ENCODE data around the gene ZC3H12A.

DNA sequence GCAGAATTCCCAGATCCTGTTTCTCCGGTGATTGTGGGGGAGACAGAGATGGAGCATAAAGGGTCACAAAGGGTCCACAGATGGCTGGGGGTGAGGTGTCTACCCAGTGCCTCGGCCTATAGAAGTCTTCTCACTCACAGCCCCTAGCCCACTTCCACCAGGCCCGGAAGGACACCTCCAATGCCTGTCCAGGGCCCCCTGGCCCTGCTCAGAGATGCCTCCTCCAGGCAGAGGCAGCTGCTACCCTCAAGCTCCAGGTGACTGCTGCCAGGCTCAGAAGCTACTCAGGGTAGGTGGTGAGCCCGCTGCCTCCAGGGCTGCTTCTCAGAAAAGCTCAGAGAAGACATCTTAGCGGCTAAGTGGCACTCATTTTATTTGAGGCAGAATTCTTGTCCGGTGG is 22.0 kb upstream of the ZC3H12A start:
- TF ChIP-seq, protein P1, sequence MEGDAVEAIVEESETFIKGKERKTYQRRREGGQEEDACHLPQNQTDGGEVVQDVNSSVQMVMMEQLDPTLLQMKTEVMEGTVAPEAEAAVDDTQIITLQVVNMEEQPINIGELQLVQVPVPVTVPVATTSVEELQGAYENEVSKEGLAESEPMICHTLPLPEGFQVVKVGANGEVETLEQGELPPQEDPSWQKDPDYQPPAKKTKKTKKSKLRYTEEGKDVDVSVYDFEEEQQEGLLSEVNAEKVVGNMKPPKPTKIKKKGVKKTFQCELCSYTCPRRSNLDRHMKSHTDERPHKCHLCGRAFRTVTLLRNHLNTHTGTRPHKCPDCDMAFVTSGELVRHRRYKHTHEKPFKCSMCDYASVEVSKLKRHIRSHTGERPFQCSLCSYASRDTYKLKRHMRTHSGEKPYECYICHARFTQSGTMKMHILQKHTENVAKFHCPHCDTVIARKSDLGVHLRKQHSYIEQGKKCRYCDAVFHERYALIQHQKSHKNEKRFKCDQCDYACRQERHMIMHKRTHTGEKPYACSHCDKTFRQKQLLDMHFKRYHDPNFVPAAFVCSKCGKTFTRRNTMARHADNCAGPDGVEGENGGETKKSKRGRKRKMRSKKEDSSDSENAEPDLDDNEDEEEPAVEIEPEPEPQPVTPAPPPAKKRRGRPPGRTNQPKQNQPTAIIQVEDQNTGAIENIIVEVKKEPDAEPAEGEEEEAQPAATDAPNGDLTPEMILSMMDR (IDR thresholded peaks at IDR 0.05), result no peak
- no peak for TF ChIP-seq EZH2 (IDR thresholded peaks at IDR 0.05; ENCODE audit: borderline replicate concordance, insufficient read depth, low read depth, low read length, poor library complexity, severe bottlenecking)
